ENCODE measurements around the gene ARHGAP4. TPM values are rescaled to one million over a fixed set of nuclear protein-coding genes. Genes with fewer than 3 reads are reported as not detected.

The ARHGAP4 gene
- total RNA-seq, 2 donors from 2014 or later, result 19.3 to 20.4 TPM

DNA sequence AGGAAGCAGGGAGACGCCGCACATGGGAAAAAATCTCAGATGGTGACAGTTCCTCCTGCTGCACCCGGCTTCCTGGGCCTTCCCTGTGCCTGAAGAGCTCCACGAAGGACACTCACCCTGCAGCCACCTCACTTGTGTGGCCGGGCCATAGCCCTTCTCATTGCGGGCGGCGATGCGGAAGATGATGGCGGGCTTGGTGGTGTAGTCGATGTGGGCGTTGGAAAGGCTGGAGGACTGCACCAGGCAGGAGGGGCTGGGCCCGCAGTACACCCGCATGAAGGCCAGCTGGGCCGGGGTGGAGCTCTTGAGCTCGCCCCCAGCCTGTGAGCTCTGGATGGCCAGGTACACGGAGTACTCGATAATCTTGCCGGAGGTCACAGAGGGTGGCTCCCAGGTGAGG lies 24.1 kb upstream of the ARHGAP4 start:
- ATAC-seq, result no peak
- intact Hi-C loops (cut with DNase I), result loop anchor here in 1 of 2 donors (5.0 to 10.0 kb wide), 2 partner anchors 188 to 995 kb away; partner anchors contain the start of gene PLXNB3
- no peak for DNase-seq

DNA sequence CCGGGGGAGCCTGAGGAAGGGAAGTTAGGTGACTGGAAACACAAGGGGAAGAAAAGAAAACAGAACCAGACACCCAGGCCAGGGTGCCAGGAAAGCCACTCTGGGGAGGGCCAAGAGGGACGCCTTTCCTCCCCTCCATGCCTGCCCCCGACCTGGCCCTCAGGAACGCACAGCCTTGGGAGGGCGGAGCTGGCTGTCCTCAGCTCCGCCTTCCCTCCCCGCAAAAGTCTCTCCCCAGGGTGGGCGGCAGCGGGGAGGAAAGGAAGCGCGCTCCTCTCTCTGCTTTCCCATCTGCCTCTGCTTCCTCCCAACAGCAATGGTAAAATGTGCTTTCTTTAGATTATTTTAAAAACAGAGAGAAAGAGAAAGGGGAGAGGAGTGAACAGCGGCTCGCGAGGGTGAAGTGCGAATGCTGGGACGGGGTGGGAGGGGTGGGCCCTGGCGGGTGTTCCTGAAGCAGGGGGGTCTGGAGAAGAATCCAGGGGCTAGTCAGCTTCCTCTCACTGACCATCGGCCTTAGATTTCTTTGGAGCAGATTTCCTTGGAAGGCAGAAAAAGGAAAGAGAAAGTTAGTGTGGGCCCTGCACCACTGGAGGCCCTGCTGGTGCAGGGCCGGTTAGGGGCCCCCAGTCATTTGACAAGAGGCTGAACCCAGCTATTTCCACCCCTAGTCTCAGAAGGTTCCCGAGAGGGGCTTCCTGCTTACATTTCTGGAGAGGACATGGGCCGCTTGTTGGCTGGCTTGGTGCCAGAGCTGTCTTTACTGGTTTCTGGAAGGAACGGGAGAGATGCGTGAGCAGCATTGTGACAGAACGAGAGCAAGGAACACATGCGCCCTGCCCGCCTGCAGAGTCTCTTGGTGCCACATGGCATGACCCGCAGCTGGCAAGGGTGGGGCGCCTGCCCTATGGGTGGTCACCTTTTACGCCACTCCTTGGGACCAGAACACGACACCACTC lies 23.1 kb upstream of the ARHGAP4 start:
- intact Hi-C loops (cut with DNase I), result no loop called here
- ATAC-seq, result no peak
- no peak for DNase-seq

DNA sequence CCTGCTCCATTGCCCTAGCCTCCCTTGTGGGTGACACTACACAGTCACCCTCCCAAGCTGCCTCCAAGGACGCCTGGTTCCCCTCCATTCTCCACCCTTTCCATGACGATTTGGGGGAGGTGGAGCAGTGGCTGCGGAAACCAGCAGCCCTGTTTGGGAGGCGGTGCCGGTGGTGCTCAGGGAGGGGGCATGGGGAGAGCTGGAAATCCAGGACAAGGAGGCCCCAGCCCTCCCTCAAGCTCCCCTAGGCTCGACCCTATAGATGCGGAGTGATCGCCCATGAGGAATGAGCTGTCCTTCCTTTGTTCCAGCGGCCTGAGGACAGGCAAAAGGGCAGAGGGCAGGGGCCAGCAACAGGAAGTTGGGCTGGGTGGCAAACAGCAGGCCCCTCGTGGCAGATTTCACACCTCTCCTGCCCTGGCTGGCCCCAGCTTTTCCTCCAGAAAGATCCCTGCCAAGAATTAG lies 22.0 kb upstream of the ARHGAP4 start:
- no peak for DNase-seq
- peak in 1 of 2 donors; percentile 4 for ATAC-seq
- intact Hi-C loops (cut with DNase I), result no loop called here

DNA sequence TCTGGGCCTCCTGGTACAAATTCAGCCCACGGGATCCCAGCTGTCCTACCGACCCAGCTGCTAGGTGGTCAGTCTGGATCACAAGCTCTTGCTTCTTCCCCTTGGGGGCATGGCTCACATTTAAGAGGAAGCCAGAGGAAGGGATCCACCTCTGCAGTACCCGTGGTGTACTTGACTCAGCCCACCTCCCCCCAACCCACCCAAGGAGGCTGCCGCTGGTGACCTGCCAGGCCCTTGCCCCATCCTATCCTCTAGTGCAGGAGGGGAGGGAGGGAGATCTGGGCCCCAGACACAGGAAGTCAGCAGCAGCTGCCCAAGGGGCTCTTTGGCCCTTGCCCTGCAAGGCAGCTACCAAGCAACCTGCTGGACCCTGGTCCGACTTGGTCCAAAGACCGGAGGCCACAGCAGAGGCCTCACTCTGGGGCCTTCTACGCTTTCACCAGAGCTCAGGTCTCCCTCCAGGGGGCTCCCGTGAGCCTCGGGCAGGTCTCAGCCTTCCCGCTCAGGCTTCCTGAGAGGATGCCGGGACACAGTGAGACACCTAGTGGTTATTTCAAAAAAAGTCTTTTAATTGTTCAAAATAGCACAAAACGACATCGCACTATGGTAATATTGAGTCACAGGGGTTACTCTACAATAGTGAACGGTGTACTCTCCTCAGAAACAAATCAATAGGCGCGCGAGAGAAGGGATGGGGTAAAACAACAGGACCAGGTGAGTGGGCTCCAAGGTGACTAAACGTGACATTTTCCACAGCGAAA lies 21.1 kb upstream of the ARHGAP4 start:
- intact Hi-C loops (cut with DNase I), result no loop called here
- ATAC-seq, result peak; percentile 59 to 75
- peak; percentile 77 for DNase-seq

DNA sequence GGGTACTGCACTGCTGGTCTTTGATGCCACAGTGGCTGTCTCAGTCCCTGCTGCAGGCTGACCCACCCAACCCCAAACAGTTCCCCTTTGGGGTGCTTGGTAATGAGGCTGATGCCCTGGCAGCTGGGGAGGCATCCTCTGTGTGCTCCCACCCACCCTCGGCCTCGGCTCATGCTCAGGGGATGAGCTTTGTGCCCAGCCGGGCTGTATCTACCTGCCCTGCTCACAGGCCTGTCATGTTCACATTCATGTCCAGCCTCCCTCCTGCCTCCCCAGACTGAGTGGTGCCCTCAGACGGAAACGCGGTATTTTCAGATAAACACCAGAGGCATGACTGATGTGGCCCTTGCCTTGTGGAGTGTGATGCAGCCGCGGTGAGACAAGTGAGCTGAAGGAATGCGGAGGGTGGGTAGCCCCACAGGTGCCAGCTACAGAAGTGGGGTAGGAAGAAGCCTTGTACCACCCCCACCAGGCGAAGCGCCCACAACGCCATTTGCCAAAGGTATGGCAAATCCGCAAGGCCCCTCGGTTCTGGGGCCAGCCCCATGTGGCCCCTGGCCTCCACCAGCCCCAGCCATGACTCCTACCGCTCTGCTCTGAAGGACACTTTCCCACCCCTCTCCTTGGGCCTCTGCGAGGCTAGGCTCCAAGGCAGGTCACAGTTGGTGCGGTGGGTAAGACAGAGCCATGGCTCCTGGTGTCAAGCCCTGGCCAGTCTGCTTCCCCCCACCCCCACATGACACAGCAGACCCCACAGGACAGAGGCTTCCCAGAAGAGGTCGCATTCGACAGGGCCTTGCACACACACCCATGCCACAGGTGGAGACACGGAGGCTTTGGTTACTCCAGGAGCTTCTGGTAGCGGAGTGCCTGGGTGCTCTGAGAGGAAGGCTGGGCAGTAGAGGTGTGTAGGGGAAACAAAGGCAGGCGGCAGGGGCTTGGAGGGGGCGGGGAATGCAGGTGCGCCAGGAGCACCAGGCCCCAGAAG lies 20.2 kb upstream of the ARHGAP4 start:
- intact Hi-C loops (cut with DNase I), result no loop called here
- DNase-seq (no peak), ATAC-seq (no peak)

DNA sequence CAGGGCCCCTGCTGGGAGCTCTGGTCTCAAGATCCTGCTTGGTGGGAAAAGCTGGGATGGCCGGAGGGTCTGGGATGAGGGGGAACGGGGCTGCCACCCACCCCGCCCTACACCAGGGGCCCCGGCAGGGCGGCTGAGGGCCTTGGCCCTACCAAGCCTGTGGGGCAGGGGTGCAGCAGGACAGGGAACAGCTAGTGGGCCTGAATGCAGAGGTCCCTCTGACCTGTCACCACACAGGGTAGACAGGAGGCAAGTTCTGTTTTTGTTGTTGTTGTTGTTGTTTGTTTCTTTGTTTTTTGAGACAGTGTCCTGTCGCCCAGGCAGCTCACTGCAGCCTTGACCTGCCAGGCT lies 18.7 kb upstream of the ARHGAP4 start:
- intact Hi-C loops (cut with DNase I), result no loop called here
- no peak for DNase-seq
- ATAC-seq, result peak in 1 of 2 donors; percentile 6

DNA sequence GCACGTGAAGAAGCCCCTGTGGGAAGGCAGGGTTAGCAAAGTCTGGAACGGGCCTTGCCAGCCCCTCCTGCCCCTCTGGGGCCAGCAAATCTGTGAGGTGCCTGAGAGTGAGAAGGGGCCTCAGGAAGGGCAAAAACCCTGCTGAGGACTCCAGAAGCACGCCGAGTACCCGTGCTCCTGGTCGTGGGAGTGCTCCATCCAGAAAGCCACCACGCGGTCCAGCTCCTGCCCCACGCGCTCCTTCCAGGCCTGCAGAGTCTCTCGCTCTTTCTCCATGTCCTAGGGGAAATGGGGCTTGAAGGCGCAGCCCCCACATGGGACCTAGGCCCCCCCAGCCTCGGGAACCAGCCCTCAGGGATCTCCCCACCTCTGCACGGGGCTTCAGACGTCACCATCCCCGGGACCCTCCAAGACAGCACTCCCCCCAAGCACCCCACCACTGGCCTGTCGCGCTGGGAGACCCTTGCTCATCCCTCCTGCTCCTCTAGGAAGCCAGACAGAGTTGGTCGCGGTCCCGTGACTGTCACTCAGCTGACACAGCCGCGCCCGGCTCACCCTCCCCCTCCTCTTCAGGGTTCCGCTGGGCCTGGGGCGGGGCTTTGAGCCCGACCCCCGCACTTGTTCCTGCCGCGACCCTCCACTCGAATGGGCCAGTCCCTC lies 18.2 kb upstream of the ARHGAP4 start, which contains the start of gene RENBP:
TSS of gene RENBP (minus strand) at position 504 of the 660 bp plus-strand sequence. CDS start at position 471, 33 bp downstream.
- intact Hi-C loops (cut with DNase I), result no loop called here
- peak; percentile 74 for DNase-seq
- ATAC-seq, result peak; percentile 50 to 68

DNA sequence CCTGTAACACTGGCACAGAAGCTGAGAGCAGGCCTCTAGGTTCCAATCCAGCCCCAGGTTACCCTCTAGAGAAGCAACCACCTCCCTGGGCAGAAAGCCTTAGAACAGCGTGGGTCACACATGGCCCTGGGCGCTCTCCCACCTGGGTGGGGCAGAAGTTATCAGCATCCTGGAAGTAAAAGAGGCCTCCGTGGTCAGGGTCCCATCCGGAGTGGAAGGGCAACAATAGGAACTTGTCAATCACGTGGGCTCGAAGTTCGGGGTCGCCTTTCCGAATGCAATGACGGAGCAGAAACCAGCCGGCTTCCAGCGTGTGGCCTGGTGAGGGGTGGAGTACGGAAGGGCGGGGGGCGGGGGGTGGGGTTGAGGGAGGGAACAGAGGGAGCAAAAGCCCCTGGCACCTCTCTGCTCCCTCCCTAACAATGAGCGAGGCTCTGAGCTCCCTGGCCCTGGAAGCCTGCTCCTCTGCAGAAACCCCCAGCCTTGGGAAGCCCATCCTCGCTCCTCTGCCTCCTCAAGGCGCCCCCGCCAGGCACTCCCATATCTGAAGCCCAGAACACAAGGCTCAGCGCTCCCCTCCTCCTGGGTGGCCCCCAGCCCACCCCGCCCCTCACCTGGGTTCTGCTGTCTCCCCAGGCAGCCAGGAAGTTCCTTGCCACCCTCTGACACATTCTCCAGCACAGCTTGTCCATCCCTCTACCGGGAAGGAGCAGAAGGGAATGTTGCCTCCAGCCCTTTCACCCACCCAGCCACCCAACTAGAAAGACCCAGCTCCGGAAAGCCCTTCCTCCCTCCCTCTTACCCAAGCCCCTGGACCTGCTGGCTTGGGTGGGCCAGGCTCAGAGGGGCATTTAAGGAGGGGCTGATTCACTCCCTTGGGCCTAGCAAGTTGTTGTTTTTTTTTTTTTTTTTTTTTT lies 15.5 kb upstream of the ARHGAP4 start:
- intact Hi-C loops (cut with DNase I), result no loop called here
- DNase-seq, result no peak
- no peak for ATAC-seq

DNA sequence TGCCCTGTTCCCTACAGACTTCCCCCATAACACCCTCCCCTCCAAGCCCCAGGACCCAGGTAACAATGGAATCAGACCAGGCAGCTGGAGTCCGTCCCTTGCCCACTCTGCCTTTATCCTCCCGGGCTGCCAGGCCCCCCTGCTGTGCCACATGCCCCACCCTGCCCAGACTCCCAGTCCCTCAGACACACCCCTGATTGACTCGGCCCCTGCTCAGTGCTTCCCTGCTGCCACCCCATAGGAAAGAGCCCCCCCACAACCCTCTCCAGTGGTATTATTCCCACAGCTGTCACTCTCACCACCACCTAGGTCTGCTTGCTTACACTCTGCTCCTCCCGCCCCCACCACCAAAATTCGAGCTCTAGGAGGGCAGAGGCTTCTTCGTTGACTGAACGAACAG lies 13.5 kb upstream of the ARHGAP4 start:
- ATAC-seq (no peak), DNase-seq (no peak)
- intact Hi-C loops (cut with DNase I), result no loop called here

DNA sequence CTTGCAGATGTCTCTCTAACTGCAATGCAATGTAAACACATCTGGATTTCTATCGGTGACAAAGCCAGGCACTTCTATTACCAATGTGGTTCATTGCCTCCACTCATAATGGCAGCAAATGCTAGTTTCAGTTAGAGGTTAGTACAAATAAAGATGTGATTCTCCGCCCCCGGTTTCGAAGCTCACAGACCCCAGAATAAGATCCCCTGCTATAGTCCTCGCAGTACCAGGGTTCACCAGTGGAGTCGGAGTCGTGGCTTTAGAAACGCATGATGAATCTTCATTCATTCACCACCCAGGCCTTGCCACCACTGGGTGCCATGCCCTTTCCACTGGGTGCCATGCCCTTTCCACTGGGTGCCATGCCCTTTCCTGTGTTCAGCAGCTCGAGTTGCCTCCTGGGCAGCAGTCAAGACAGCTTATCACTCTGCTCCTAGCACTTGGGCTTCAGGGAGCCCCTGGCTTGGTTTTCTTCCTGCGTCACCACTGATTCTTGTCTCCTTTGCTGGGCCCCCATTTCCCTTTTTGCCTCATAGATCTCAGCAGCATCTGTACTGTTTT lies 12.2 kb upstream of the ARHGAP4 start:
- no peak for ATAC-seq
- intact Hi-C loops (cut with DNase I), result no loop called here
- no peak for DNase-seq

DNA sequence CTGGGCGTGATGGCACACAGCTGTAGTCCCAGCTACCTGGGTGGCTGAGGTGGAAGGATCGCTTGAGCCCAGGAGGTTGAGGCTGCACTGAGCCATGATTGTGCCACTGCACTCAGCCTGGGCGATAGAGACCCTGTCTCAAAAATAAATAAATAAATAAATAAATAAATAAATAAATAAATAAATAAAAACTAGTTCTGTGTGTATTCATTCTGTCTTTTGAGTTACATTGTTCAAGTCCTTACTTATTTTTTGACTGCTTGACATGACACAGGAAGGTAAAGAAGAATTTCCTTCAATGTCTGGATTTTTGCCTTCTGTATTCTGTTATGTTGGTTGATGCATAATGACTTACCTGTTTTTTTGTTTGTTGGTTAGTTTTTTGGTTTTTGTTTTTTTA lies 11.0 kb upstream of the ARHGAP4 start:
- DNase-seq (no peak), ATAC-seq (no peak)
- intact Hi-C loops (cut with DNase I), result no loop called here

DNA sequence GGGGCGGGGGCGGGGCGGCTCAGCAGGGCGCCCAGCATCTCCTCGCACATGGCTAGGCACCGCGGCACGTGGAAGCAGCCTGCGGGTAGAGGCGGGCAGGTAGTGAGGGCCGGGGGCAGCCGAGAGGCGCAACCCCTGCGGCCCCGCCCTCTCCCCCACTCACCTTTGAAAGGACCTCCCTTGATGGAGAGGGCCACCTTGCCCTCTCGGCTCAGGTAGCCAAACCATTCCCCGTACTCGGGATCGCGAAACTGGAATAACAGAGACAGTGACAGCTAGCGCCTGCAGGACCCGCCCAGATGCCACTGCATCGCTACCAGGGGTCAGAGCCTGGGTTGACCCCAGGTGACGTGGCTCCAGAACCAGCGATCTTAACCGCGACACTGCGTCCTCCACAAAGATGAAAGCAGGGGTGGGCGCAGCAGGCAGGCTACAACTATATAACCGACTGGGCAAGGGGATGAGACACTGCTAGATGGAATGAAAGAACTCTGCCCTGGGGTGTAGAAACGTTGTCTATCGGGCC lies 9.3 kb upstream of the ARHGAP4 start:
- intact Hi-C loops (cut with DNase I), result no loop called here
- ATAC-seq (no peak), DNase-seq (no peak)

DNA sequence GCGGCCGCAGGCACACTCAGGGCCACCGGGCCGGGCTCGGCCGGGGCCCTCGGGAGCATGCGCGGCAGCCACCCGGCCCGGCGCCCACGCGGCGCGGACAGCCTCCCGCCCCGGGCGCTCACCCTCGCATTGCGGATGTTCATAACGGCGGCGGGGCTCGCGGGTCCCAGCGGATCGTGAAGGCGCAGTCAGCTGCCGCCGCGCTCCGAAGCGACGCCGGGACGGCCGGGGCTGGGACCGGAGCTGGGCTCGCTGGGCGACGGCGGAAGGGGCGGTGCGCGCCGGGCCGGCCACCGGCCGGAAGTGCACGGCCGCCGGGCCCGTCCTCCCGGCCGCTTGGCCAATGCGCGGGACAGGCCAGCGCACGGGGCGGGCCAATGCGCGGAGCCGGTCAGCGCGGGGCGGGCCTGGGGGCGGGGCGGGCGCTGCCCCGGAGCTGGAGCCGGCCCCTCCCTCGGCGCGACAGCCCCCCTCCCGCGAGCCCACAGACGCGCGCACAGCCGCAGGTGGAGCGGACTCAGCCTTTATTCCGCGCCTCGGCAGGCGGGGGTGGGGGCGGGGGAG lies 8.8 kb upstream of the ARHGAP4 start, which contains the start of gene NAA10:
TSS of gene NAA10 (minus strand) at position 276 of the 564 bp plus-strand sequence. CDS start at position 143, 133 bp downstream.
- DNase-seq (peak; percentile 81), ATAC-seq (peak; percentile 97 to 99)
- intact Hi-C loops (cut with DNase I), result no loop called here

DNA sequence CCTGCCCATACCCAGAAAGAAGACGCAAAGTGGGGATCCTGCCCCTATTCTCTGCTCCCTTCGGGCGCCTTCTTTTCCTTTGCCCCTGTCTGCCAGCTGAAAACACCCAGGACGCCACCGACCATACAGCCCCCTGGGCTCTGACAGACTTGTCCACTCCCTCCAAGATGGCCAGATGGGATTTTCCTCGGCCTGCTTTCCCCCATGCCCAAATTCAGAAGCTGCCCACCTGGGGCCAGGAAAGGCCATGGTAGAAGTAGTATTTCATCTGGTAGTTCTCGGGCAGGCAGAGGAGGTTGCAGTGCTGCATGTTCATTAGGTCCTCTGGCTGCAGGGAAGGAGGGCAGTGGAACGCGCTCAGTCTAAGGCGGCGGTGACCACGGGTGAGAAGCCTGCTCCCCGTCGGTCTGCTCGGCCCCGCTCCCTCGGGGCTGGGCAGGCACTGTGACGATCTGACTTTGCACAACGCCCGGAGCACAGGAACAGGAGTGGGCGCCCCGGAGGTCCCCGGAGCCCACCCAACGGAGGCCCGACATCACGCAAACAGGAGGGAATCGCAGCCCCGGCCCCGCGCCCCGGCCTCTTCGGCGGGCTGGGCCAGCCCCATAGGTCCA lies 8.2 kb upstream of the ARHGAP4 start:
- ATAC-seq (peak; percentile 10 to 34), DNase-seq (no peak)
- intact Hi-C loops (cut with DNase I), result no loop called here

DNA sequence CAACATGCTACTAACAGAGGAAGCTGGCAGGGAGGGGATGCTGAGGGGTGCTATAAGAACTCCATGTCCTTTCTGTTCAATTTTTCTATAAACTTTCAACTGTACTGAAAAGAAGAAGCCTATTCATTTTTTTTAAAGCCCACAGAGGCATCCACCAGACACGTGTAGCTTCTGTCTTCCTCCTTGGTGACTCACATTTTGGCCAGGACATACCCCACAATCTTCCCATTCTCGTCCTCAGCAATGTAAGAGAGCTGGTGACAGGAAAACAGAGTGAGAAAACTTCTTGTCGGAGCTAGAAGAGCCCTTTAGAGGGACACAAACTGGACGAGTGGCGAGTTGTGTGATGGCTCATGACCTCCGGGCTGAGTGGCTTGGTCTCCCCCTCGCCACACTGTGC lies 7.7 kb upstream of the ARHGAP4 start:
- ATAC-seq (no peak), DNase-seq (no peak)
- intact Hi-C loops (cut with DNase I), result no loop called here

All from left cardiac atrium (tissue), 4 donors.